Measurements from ENCODE around the gene INPP4B.

GRCh38 chr4:142648378-142648777 is 197.7 kb downstream of the INPP4B start:
- TF ChIP-seq, protein P1, sequence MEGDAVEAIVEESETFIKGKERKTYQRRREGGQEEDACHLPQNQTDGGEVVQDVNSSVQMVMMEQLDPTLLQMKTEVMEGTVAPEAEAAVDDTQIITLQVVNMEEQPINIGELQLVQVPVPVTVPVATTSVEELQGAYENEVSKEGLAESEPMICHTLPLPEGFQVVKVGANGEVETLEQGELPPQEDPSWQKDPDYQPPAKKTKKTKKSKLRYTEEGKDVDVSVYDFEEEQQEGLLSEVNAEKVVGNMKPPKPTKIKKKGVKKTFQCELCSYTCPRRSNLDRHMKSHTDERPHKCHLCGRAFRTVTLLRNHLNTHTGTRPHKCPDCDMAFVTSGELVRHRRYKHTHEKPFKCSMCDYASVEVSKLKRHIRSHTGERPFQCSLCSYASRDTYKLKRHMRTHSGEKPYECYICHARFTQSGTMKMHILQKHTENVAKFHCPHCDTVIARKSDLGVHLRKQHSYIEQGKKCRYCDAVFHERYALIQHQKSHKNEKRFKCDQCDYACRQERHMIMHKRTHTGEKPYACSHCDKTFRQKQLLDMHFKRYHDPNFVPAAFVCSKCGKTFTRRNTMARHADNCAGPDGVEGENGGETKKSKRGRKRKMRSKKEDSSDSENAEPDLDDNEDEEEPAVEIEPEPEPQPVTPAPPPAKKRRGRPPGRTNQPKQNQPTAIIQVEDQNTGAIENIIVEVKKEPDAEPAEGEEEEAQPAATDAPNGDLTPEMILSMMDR (IDR thresholded peaks at IDR 0.05; ENCODE audit: low read length): no peak
- no peak for TF ChIP-seq EZH2 (IDR thresholded peaks at IDR 0.05; ENCODE audit: borderline replicate concordance, low read length)
